Kidney epithelial cell (primary cell): ENCODE measurements around the gene GZMM. TPM values are rescaled to one million over a fixed set of nuclear protein-coding genes. Genes with fewer than 3 reads are reported as not detected.

ENCODE experiments used
- DNase-seq: peaks from one replicate; pipeline ENCODE4 v3.0.0-alpha.2; 2010; ENCODE audit warnings: low read depth
- H3K27me3 ChIP-seq: 2 replicates; pipeline ENCODE4 v1.6.0; 2011; ENCODE audit warnings: low read length; ENCODE audit not compliant: control insufficient read depth, insufficient read depth
- H3K36me3 ChIP-seq: 2 replicates; pipeline ENCODE4 v1.5.1; 2011; ENCODE audit warnings: low read length; ENCODE audit not compliant: control insufficient read depth, insufficient read depth
- H3K4me3 ChIP-seq: 2 replicates; pipeline ENCODE4 v1.5.1; 2011; ENCODE audit warnings: low read depth, mild to moderate bottlenecking, control low read depth, low read length
- CTCF ChIP-seq: IDR thresholded peaks from 2 replicates; pipeline ENCODE4 v1.5.1; 2011; ENCODE audit warnings: mild to moderate bottlenecking, moderate library complexity, low read length, control low read depth, inconsistent platforms; ENCODE audit not compliant: insufficient read depth, poor library complexity, severe bottlenecking
- total RNA-seq: library from RNA; depleted of rRNA; stranded (reverse); fragments of >200 nt; gene quantifications from 2 replicates; pipeline ENCODE4 v1.2.3, GENCODE V29; 2015

Gene GZMM
- total RNA-seq, 1 donor from 2014 or later: not detected

DNA sequence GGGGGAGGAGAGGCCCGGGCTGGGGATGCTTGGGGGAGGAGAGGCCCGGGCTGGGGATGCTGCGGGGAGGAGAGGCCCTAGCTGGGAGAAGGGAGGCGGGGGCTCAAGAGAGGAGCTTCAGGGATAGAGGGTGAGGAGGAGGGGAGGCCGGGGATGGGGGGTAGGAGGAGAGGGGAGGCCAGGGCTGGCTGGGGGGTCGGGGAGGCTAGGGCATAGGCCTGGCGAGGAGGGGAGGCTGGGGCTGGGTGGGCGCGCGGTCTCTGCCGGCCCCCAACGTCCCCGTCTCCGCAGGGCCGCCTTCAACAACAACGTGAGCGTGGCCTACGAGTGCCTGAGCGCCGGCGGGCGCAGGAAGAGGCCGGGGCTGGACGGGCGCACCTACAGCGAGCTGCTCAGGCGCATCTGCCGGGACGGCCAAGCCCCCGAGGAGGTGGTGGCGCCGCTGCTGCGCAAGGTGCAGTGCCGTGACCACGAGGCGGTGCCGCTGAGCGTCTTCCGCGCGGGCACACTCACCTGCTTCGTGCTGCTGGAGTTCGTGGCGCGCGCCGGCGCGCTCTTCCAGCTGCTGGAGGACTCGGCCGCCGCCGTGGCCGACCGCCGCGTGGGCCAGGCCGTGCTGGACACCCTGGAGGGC lies 25.1 kb upstream of the GZMM start:
- TF ChIP-seq CTCF: peak; percentile 6
- peaks cover 4% of the 10 kb centered on the region for H3K27me3 ChIP-seq
- H3K4me3 ChIP-seq: no peak overlapping the region
- DNase-seq: no peak
- H3K36me3 ChIP-seq: no peaks in the 10 kb centered on the region

DNA sequence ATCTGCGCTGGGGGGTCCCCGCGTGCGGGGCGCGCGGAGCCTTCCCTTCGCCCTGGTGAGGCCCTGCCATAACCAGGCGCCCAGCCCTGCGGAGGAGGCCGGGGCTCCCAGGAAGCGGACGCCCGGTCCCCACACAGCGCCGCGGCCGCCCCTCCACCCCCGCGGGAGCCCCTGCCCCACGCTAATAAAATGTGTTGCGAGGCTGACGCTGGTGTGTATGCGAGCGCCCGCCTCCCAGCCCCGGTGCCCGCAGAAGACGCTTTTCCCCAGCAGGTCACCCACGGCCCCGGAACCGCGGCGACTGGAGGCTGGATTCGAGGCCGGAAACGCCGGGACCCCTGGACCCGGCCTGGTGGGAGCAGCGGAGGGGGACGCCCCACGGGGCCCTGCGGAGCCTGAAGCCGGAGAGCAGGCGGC lies 24.4 kb upstream of the GZMM start:
- no peak for DNase-seq
- no peaks in the 10 kb centered on the region for H3K36me3 ChIP-seq
- no peak for TF ChIP-seq CTCF
- H3K27me3 ChIP-seq: peaks cover 4% of the 10 kb centered on the region
- H3K4me3 ChIP-seq: no peak overlapping the region

- Histone ChIP-seq H3K27me3 (peaks cover 14% of the 10 kb centered on the region), H3K4me3 (no peak overlapping the region), H3K36me3 (no peaks in the 10 kb centered on the region)
- no peak for TF ChIP-seq CTCF
- no peak for DNase-seq
These were observed 21.1 kb upstream of the GZMM start for GRCh38 chr19:522726-523125.

- no peak for DNase-seq
- Histone ChIP-seq H3K4me3 (no peak overlapping the region), H3K27me3 (peaks cover 14% of the 10 kb centered on the region), H3K36me3 (no peaks in the 10 kb centered on the region)
- no peak for TF ChIP-seq CTCF
These were observed 19.7 kb upstream of the GZMM start for GRCh38 chr19:524062-524674.

DNA sequence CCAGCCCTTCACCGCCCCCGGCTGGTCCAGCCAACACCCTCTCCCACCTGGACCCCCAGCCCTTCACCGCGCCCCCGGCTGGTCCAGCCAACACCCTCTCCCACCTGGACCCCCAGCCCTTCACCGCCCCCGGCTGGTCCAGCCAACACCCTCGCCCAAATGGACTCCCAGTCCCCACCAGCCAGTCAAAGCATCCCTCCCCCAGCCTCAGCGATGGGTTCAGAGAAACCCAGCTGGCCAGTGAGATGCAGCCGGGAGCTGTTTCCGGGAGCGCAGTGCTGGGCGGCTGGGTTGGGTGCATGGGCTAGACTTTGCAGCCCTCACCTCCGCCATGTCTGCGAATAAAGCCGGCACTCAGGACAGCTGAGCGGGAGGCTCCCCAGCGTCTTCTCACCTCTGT lies 18.8 kb upstream of the GZMM start:
- no peak for TF ChIP-seq CTCF
- Histone ChIP-seq H3K36me3 (no peaks in the 10 kb centered on the region), H3K27me3 (peaks cover 10% of the 10 kb centered on the region), H3K4me3 (no peak overlapping the region)
- no peak for DNase-seq

GRCh38 chr19:525857-526419 lies 17.9 kb upstream of the GZMM start:
- H3K36me3 ChIP-seq: no peaks in the 10 kb centered on the region
- no peak for DNase-seq
- H3K27me3 ChIP-seq: peaks cover 10% of the 10 kb centered on the region
- H3K4me3 ChIP-seq: no peak overlapping the region
- no peak for TF ChIP-seq CTCF
